ENCODE data around the gene PDZD4. TPM values are rescaled to one million over a fixed set of nuclear protein-coding genes. Genes with fewer than 3 reads are reported as not detected.

Gene PDZD4
- total and polyA plus RNA-seq, 2 experiments from 2014 or later: 0.50 to 5.8 TPM

GRCh38 chrX:153827016-153827415, 3.3 kb downstream of the PDZD4 start:
- H3K9me3 ChIP-seq (ENCODE audit: low read depth): no peaks in the 10 kb centered on the region

DNA sequence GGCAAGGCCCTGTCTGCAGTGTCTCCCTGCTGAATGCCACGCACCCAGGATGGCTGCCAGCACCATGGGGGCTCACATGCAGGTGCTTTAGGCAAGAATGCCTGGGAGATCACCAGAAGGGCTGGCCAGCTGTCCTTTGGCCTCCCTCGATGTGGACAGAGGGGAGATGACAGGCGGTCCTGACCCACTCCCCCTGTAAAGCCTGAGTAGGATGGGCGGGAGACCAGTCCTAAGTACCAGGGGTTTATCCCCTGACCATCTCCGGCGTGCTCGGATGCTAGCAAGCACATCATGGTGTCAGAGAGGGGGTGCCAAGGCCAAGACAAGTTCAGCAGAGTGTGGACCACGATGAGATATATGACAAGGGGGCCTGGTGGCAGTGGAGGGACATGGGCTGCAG, 5.3 kb downstream of the PDZD4 start:
- H3K27me3 ChIP-seq: peaks cover 25% of the 10 kb centered on the region
- H3K4me3 ChIP-seq: no peak overlapping the region
- no peaks in the 10 kb centered on the region for H3K9me3 ChIP-seq (ENCODE audit: low read depth)
- DNase-seq (ENCODE audit: low read depth in 1 of 2, low spot score in 1 of 2): no peak
- TF ChIP-seq CTCF (IDR thresholded peaks at IDR 0.05; ENCODE audit: low read depth, low read length): no peak
- no peaks in the 10 kb centered on the region for H3K4me1 ChIP-seq (ENCODE audit: low read depth)
- H3K27ac ChIP-seq: no peak overlapping the region
- H3K36me3 ChIP-seq: no peaks in the 10 kb centered on the region

More at GRCh38 chrX:153827016-153827415, 3.3 kb downstream of the PDZD4 start:
- TF ChIP-seq CTCF (IDR thresholded peaks at IDR 0.05; ENCODE audit: low read depth, low read length): no peak
- H3K27me3 ChIP-seq: peaks cover 40% of the 10 kb centered on the region
- H3K36me3 ChIP-seq: no peaks in the 10 kb centered on the region
- H3K27ac ChIP-seq: no peak overlapping the region
- no peak for DNase-seq (ENCODE audit: low read depth in 1 of 2, low spot score in 1 of 2)
- H3K4me1 ChIP-seq (ENCODE audit: low read depth): no peaks in the 10 kb centered on the region
- no peak overlapping the region for H3K4me3 ChIP-seq

DNA sequence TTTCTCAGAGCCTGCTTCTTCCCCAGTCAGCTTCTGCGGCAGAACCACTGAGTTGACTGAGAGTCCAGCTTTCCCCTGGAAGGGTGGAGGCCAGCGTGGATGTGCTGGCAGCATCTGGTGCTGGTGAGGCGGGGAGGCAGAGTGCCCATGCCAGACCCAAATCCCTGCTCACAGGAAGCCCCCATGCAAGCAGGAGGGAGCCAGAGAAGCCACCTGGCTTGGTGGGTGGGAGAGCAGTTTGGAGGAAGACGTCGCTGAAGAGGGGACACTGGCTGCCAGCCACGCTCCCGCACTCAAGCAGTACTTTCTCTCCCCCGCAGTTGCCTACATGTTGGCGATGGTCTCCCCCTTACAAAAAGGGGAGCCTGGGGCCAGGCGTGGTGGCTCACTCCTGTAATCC, 6.0 kb downstream of the PDZD4 start:
- TF ChIP-seq CTCF (IDR thresholded peaks at IDR 0.05; ENCODE audit: low read depth, low read length): no peak
- Histone ChIP-seq H3K9me3 (ENCODE audit: low read depth) (no peaks in the 10 kb centered on the region), H3K36me3 (no peaks in the 10 kb centered on the region), H3K4me1 (ENCODE audit: low read depth) (no peaks in the 10 kb centered on the region), H3K4me3 (no peak overlapping the region), H3K27me3 (peaks cover 18% of the 10 kb centered on the region), H3K27ac (no peak overlapping the region)
- DNase-seq (ENCODE audit: low read depth in 1 of 2, low spot score in 1 of 2): no peak

GRCh38 chrX:153821066-153821465, 9.3 kb downstream of the PDZD4 start:
- Histone ChIP-seq H3K4me3 (no peak overlapping the region), H3K27ac (no peak overlapping the region), H3K36me3 (no peaks in the 10 kb centered on the region), H3K27me3 (no peaks in the 10 kb centered on the region), H3K9me3 (ENCODE audit: low read depth) (no peaks in the 10 kb centered on the region), H3K4me1 (ENCODE audit: low read depth) (no peaks in the 10 kb centered on the region)
- TF ChIP-seq CTCF (IDR thresholded peaks at IDR 0.05; ENCODE audit: low read depth, low read length): no peak
- no peak for DNase-seq (ENCODE audit: low read depth in 1 of 2, low spot score in 1 of 2)

GRCh38 chrX:153820601-153821000, 9.7 kb downstream of the PDZD4 start:
- no peak for DNase-seq (ENCODE audit: low read depth in 1 of 2, low spot score in 1 of 2)
- no peak for TF ChIP-seq CTCF (IDR thresholded peaks at IDR 0.05; ENCODE audit: low read depth, low read length)

More at GRCh38 chrX:153820601-153821000, 9.7 kb downstream of the PDZD4 start:
- no peaks in the 10 kb centered on the region for H3K36me3 ChIP-seq
- H3K4me1 ChIP-seq (ENCODE audit: low read depth): no peaks in the 10 kb centered on the region
- no peak overlapping the region for H3K4me3 ChIP-seq
- no peak overlapping the region for H3K27ac ChIP-seq
- no peaks in the 10 kb centered on the region for H3K27me3 ChIP-seq
- no peaks in the 10 kb centered on the region for H3K9me3 ChIP-seq (ENCODE audit: low read depth)
